Measurements from ENCODE around the gene PDIA5.

Gene PDIA5

DNA sequence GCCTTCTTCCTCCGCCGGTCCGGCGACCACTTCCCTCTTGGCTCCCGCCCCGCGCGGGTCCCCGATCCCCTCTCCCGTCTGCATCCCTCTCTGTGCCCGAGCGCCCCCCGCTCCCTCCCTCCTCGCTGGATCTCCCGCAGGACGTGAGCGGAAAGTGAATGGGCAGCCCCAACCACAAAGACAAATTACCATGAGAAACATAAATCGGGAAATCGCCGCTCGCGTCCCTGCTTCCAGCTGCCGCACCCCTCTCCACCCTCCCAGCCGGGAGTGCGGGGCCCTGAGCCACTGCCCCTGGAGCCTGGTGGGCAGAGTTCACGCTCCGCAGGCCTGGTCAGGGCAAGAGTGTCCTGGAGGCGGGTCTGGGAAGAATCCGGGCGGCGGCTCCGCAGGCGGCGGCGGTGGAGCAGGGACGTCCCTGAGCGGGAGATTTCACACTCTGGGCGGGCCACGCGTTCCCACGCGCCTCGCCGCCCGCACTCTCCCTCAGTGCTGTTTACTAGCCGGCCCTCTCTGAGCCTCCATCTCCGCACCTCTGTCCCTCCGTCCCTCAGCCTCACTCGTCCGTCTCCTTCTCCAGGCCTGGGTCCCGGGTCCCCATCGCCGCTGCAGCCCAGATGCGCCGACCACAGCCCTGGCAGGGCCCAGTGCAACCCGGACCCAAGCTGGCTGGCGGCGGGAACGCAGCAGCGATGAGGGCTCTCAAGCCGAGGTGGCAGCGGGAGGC is 40.1 kb upstream of the PDIA5 start:
- peak overlapping the region; percentile 73 for H3K4me2 ChIP-seq (ENCODE audit: low read length)
- peaks cover 9% of the 10 kb centered on the region; the same call in 1 of the 2 replicates for H3K27me3 ChIP-seq (ENCODE audit: insufficient read depth, low read length)
- H3K9me2 ChIP-seq (ENCODE audit: low read depth, low read length): no peaks in the 10 kb centered on the region
- H4K20me1 ChIP-seq (ENCODE audit: insufficient read depth, low read length): no peaks in the 10 kb centered on the region
- no peak overlapping the region for H3K27ac ChIP-seq (ENCODE audit: low read depth, low read length, poor library complexity, severe bottlenecking)
- H3K36me3 ChIP-seq (ENCODE audit: insufficient read depth, low read length): no peaks in the 10 kb centered on the region
- no peak overlapping the region for H3K9ac ChIP-seq (ENCODE audit: low read length)
- H3K9me3 ChIP-seq (ENCODE audit: low read length): no peaks in the 10 kb centered on the region
- TF ChIP-seq, protein P1, sequence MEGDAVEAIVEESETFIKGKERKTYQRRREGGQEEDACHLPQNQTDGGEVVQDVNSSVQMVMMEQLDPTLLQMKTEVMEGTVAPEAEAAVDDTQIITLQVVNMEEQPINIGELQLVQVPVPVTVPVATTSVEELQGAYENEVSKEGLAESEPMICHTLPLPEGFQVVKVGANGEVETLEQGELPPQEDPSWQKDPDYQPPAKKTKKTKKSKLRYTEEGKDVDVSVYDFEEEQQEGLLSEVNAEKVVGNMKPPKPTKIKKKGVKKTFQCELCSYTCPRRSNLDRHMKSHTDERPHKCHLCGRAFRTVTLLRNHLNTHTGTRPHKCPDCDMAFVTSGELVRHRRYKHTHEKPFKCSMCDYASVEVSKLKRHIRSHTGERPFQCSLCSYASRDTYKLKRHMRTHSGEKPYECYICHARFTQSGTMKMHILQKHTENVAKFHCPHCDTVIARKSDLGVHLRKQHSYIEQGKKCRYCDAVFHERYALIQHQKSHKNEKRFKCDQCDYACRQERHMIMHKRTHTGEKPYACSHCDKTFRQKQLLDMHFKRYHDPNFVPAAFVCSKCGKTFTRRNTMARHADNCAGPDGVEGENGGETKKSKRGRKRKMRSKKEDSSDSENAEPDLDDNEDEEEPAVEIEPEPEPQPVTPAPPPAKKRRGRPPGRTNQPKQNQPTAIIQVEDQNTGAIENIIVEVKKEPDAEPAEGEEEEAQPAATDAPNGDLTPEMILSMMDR (IDR thresholded peaks at IDR 0.05; ENCODE audit: low read length): no peak
- TF ChIP-seq EZH2 (IDR thresholded peaks at IDR 0.05; ENCODE audit: borderline replicate concordance, low read length): no peak
- H2AFZ ChIP-seq (ENCODE audit: low read length): no peak overlapping the region
- peak overlapping the region; percentile 51 for H3K4me3 ChIP-seq (ENCODE audit: low read depth, low read length, poor library complexity, severe bottlenecking)
- H3K4me1 ChIP-seq (ENCODE audit: insufficient read depth, low read length, severe bottlenecking): peaks cover 19% of the 10 kb centered on the region
- H3K79me2 ChIP-seq (ENCODE audit: insufficient read depth, low read length): no peaks in the 10 kb centered on the region
- no peaks in the 10 kb centered on the region for H3F3A ChIP-seq (ENCODE audit: insufficient read depth, low read length)

DNA sequence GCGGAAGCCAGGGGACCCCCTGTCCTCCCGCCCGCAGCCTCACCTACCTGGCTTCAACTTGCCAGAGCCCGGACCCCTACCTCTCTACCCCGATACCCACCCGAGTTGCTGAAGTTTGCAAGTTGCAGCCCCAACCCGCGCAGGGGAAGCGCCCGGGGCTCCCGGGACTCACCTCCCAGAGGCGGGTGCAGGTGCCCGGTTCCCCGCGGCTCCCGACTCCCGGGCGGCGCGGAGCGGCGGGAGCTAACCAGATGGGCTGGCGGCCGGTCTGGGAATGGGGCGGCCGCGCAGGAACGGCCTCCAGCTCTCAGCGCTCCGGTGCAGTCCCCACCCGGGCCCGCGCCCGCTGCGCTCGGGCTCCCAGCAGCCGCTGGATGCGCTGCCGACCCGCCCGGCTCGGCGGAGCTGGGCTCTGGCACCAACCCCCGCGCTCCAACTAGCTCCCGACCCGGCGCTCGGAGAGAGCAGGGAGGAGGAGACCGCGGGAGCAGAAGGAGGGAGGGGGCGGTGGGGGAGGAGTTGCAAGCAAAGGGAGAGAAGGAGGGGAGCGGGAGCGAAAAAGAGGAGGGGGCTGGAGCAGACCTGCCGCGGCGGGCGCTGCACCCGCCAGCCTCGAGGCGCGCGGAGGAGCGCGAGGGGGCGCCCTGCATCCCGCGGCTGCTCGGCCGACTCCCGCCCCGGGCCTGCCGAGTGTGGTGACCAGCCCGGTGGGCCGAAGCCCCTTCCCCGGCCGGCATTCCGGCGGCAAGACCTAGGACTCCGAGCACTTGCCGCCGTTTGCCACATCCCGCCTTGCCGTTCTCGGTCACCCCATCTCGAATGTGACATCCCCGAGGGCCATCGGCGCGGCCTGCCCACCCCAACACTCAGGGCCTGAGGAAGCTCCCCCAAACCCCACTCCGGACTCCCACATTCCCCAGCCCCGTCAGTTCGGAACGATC is 39.3 kb upstream of the PDIA5 start, which contains the start of gene SEMA5B:
TSS of gene SEMA5B (minus strand) at position 472 of the 941 bp plus-strand sequence. CDS start 66,500 bp downstream, outside the sequence.
- Histone ChIP-seq H3K9me3 (ENCODE audit: low read length) (no peaks in the 10 kb centered on the region), H3F3A (ENCODE audit: insufficient read depth, low read length) (no peaks in the 10 kb centered on the region), H3K27ac (ENCODE audit: low read depth, low read length, poor library complexity, severe bottlenecking) (no peak within 1 kb of the TSS), H3K4me3 (ENCODE audit: low read depth, low read length, poor library complexity, severe bottlenecking) (peak within 1 kb of the TSS; percentile 51), H3K79me2 (ENCODE audit: insufficient read depth, low read length) (no peaks in the 10 kb centered on the region), H4K20me1 (ENCODE audit: insufficient read depth, low read length) (no peaks in the 10 kb centered on the region), H2AFZ (ENCODE audit: low read length) (no peak within 1 kb of the TSS), H3K4me2 (ENCODE audit: low read length) (peak within 1 kb of the TSS; percentile 73), H3K4me1 (ENCODE audit: insufficient read depth, low read length, severe bottlenecking) (peaks cover 19% of the 10 kb centered on the region), H3K9ac (ENCODE audit: low read length) (no peak within 1 kb of the TSS; the same call in 1 of the 2 replicates), H3K9me2 (ENCODE audit: low read depth, low read length) (no peaks in the 10 kb centered on the region), H3K27me3 (ENCODE audit: insufficient read depth, low read length) (peaks cover 9% of the 10 kb centered on the region; the same call in 1 of the 2 replicates), H3K36me3 (ENCODE audit: insufficient read depth, low read length) (no peaks in the 10 kb centered on the region)
- TF ChIP-seq, protein P1 (IDR thresholded peaks at IDR 0.05; ENCODE audit: low read length): peak; percentile 49
- peak; percentile 87; the same call in 1 of the 2 replicates for TF ChIP-seq EZH2 (IDR thresholded peaks at IDR 0.05; ENCODE audit: borderline replicate concordance, low read length)

DNA sequence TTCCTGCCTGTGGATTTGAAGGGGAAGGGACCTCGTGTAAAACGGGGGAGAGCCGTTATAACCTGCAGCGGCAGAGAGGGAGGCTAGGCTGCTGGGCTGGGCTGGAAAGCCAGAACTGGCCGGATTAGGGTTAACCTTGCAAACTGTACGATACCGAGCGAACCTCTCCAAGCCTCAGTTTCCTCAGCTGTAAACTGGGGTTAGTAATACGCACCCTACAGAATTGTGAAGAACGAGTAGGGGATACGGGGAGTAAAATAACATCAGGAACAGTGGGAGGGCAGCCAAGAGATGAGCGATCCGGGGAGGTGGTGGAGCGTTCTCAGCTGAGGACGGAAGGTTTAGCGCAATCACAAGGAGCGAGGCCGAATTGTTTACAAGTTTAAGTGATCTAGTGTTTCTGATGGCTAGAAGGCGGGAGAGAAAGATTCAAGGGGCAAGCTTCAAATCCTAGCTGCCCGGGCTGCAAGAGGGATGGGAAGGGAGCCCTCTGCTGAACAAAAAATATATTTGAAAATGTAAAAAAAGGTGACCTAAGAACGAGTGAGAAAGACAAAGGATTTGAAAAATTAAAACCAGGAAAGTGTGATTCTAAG is 38.5 kb upstream of the PDIA5 start:
- no peaks in the 10 kb centered on the region for H4K20me1 ChIP-seq (ENCODE audit: insufficient read depth, low read length)
- peak overlapping the region; percentile 51 for H3K4me3 ChIP-seq (ENCODE audit: low read depth, low read length, poor library complexity, severe bottlenecking)
- H3K4me1 ChIP-seq (ENCODE audit: insufficient read depth, low read length, severe bottlenecking): peaks cover 19% of the 10 kb centered on the region
- H3K36me3 ChIP-seq (ENCODE audit: insufficient read depth, low read length): no peaks in the 10 kb centered on the region
- no peak overlapping the region; the same call in 1 of the 2 replicates for H3K9ac ChIP-seq (ENCODE audit: low read length)
- peak overlapping the region; percentile 73 for H3K4me2 ChIP-seq (ENCODE audit: low read length)
- H3K79me2 ChIP-seq (ENCODE audit: insufficient read depth, low read length): no peaks in the 10 kb centered on the region
- no peak overlapping the region for H2AFZ ChIP-seq (ENCODE audit: low read length)
- no peaks in the 10 kb centered on the region for H3K9me2 ChIP-seq (ENCODE audit: low read depth, low read length)
- no peak for TF ChIP-seq EZH2 (IDR thresholded peaks at IDR 0.05; ENCODE audit: borderline replicate concordance, low read length)
- TF ChIP-seq, protein P1 (IDR thresholded peaks at IDR 0.05; ENCODE audit: low read length): peak; percentile 53
- no peaks in the 10 kb centered on the region for H3K9me3 ChIP-seq (ENCODE audit: low read length)
- H3K27ac ChIP-seq (ENCODE audit: low read depth, low read length, poor library complexity, severe bottlenecking): no peak overlapping the region
- no peaks in the 10 kb centered on the region for H3F3A ChIP-seq (ENCODE audit: insufficient read depth, low read length)
- peaks cover 9% of the 10 kb centered on the region; the same call in 1 of the 2 replicates for H3K27me3 ChIP-seq (ENCODE audit: insufficient read depth, low read length)
